NCI-H2227 (cell line): ENCODE data around the gene PTK7.

Source experiments
- DNase-seq: peaks from one replicate; lab custom pipeline; 2025; ENCODE audit not compliant: unreplicated experiment; lab: John Stamatoyannopoulos, UW

Gene PTK7

GRCh38 chr6:43203718-43204095, 127.6 kb downstream of the PTK7 start:
- DNase-seq, result no peak

- DNase-seq, result no peak
These were observed 128.4 kb downstream of the PTK7 start for GRCh38 chr6:43204271-43205105.

GRCh38 chr6:43205849-43206248, 129.7 kb downstream of the PTK7 start:
- no peak for DNase-seq

- no peak for DNase-seq
These were observed 131.2 kb downstream of the PTK7 start for GRCh38 chr6:43207286-43207685.
